Stomach (tissue), 4 donors: Measurements from ENCODE around the gene NLK.

Experiments used
- POLR2A ChIP-seq, 4 donors: fragments of 450-650 bp; IDR thresholded peaks; one replicate each; pipeline ENCODE4 v1.6.1; 2016; ENCODE audit warnings: antibody characterized with exemption in 4 of 4, control low read depth in 2 of 4, mild to moderate bottlenecking in 1 of 4, moderate library complexity in 1 of 4
- TF ChIP-seq, protein P1 (sequence below), 7 experiments: fragments of 450-650 bp in 4 of 7; fragments of 200-600 bp in 3 of 7; sonication (generic) in 3 of 7; IDR thresholded peaks; one replicate each; pipeline ENCODE4 v1.5.1; 2016 to 2019; ENCODE audit warnings: antibody characterized with exemption in 7 of 7, control low read depth in 2 of 7, mild to moderate bottlenecking in 1 of 7

DNA sequence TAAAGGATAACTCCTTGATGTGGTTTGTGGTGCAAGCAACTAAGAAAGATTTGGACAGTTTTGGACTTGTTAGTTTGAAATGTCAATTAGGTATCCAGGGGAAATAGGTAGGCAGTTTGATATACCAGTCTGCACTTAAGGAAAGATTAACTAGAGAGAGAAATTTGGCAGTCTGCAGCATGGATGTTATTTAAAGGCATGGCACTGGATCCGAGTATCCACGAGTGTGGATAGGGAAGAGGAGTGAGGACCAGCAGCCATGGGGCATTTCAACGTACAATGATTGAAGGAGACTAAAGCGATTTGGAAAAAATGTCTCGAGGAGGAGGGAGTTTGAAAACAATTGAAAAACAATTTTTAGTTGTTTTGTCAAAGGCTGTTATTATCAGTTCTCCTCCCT is 117.4 kb downstream of the NLK start:
- no peak for TF ChIP-seq POLR2A (IDR thresholded peaks at IDR 0.05)
- TF ChIP-seq, protein P1, sequence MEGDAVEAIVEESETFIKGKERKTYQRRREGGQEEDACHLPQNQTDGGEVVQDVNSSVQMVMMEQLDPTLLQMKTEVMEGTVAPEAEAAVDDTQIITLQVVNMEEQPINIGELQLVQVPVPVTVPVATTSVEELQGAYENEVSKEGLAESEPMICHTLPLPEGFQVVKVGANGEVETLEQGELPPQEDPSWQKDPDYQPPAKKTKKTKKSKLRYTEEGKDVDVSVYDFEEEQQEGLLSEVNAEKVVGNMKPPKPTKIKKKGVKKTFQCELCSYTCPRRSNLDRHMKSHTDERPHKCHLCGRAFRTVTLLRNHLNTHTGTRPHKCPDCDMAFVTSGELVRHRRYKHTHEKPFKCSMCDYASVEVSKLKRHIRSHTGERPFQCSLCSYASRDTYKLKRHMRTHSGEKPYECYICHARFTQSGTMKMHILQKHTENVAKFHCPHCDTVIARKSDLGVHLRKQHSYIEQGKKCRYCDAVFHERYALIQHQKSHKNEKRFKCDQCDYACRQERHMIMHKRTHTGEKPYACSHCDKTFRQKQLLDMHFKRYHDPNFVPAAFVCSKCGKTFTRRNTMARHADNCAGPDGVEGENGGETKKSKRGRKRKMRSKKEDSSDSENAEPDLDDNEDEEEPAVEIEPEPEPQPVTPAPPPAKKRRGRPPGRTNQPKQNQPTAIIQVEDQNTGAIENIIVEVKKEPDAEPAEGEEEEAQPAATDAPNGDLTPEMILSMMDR (IDR thresholded peaks at IDR 0.05): no peak
